Measurements from ENCODE around the gene RPN2. TPM values are rescaled to one million over a fixed set of nuclear protein-coding genes. Genes with fewer than 3 reads are reported as not detected.
A peak's percentile ranks its signal among the peaks of the same experiment; 100 is the strongest.

The RPN2 gene
- total and polyA plus RNA-seq, 2 of the 13 experiments (the other 11 are each of a cell fraction or from before 2014, with no cell fraction given): 587 to 1,818 TPM

DNA sequence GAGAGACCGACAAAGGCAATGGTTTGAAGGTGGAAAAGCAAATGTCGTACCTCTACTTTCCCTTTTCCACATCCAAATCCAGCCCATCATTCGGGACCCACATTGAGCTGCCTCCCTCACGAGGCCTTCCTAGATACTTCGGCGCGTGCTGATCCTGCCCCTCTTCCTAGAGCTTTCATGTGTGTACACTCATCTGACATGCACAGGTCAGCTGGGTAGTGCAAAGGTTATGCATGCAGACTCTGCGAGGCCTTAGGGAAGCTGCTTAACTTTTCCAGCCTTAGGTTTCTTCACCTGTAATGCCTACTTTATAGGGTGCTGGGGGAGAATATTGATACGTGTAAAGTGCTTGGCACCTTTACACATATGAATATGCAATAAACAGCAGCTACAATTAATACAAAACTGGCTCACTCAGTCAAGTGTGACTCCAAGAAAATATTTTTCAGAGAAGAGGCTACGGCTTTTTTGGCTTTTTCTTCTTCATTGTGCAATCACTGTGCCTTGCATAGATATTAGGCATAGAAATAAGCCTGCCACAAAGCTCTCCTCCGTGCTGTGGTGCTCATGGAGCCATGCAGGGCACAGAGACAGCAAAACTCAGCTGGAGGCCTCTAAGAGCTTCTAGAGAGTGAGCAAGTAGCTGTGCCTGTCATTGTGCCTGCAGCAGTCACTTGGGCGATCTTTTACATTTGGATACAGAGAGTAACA, 106.7 kb downstream of the RPN2 start (continued):
- TF ChIP-seq, protein P1, sequence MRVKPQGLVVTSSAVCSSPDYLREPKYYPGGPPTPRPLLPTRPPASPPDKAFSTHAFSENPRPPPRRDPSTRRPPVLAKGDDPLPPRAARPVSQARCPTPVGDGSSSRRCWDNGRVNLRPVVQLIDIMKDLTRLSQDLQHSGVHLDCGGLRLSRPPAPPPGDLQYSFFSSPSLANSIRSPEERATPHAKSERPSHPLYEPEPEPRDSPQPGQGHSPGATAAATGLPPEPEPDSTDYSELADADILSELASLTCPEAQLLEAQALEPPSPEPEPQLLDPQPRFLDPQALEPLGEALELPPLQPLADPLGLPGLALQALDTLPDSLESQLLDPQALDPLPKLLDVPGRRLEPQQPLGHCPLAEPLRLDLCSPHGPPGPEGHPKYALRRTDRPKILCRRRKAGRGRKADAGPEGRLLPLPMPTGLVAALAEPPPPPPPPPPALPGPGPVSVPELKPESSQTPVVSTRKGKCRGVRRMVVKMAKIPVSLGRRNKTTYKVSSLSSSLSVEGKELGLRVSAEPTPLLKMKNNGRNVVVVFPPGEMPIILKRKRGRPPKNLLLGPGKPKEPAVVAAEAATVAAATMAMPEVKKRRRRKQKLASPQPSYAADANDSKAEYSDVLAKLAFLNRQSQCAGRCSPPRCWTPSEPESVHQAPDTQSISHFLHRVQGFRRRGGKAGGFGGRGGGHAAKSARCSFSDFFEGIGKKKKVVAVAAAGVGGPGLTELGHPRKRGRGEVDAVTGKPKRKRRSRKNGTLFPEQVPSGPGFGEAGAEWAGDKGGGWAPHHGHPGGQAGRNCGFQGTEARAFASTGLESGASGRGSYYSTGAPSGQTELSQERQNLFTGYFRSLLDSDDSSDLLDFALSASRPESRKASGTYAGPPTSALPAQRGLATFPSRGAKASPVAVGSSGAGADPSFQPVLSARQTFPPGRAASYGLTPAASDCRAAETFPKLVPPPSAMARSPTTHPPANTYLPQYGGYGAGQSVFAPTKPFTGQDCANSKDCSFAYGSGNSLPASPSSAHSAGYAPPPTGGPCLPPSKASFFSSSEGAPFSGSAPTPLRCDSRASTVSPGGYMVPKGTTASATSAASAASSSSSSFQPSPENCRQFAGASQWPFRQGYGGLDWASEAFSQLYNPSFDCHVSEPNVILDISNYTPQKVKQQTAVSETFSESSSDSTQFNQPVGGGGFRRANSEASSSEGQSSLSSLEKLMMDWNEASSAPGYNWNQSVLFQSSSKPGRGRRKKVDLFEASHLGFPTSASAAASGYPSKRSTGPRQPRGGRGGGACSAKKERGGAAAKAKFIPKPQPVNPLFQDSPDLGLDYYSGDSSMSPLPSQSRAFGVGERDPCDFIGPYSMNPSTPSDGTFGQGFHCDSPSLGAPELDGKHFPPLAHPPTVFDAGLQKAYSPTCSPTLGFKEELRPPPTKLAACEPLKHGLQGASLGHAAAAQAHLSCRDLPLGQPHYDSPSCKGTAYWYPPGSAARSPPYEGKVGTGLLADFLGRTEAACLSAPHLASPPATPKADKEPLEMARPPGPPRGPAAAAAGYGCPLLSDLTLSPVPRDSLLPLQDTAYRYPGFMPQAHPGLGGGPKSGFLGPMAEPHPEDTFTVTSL (CRISPR knock-in tag; IDR thresholded peaks at IDR 0.05; ENCODE audit: borderline replicate concordance): peak; percentile 58
- TF ChIP-seq ZNF589 (CRISPR knock-in tag; conservative IDR thresholded peaks at IDR 0.05): peak; percentile 58; the same call in 1 of the 2 replicates
- peak; percentile 77 for TF ChIP-seq TCF7 (IDR thresholded peaks at IDR 0.05; ENCODE audit: low read depth)
- TF ChIP-seq ZNF34 (CRISPR knock-in tag; IDR thresholded peaks at IDR 0.05; ENCODE audit: borderline replicate concordance): no peak
- TF ChIP-seq SP1 (IDR thresholded peaks at IDR 0.05): no peak
- TF ChIP-seq SP1 (CRISPR knock-in tag; IDR thresholded peaks at IDR 0.05): no peak
- peak; percentile 83 for TF ChIP-seq ZNF335 (CRISPR knock-in tag; IDR thresholded peaks at IDR 0.05)
- TF ChIP-seq, protein P2, sequence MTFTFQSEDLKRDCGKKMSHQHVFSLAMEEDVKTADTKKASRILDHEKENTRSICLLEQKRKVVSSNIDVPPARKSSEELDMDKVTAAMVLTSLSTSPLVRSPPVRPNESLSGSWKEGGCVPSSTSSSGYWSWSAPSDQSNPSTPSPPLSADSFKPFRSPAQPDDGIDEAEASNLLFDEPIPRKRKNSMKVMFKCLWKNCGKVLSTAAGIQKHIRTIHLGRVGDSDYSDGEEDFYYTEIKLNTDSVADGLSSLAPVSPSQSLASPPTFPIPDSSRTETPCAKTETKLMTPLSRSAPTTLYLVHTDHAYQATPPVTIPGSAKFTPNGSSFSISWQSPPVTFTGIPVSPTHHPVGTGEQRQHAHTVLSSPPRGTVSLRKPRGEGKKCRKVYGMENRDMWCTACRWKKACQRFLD (CRISPR knock-in tag; IDR thresholded peaks at IDR 0.05; ENCODE audit: borderline replicate concordance): no peak
- TF ChIP-seq, protein P3, sequence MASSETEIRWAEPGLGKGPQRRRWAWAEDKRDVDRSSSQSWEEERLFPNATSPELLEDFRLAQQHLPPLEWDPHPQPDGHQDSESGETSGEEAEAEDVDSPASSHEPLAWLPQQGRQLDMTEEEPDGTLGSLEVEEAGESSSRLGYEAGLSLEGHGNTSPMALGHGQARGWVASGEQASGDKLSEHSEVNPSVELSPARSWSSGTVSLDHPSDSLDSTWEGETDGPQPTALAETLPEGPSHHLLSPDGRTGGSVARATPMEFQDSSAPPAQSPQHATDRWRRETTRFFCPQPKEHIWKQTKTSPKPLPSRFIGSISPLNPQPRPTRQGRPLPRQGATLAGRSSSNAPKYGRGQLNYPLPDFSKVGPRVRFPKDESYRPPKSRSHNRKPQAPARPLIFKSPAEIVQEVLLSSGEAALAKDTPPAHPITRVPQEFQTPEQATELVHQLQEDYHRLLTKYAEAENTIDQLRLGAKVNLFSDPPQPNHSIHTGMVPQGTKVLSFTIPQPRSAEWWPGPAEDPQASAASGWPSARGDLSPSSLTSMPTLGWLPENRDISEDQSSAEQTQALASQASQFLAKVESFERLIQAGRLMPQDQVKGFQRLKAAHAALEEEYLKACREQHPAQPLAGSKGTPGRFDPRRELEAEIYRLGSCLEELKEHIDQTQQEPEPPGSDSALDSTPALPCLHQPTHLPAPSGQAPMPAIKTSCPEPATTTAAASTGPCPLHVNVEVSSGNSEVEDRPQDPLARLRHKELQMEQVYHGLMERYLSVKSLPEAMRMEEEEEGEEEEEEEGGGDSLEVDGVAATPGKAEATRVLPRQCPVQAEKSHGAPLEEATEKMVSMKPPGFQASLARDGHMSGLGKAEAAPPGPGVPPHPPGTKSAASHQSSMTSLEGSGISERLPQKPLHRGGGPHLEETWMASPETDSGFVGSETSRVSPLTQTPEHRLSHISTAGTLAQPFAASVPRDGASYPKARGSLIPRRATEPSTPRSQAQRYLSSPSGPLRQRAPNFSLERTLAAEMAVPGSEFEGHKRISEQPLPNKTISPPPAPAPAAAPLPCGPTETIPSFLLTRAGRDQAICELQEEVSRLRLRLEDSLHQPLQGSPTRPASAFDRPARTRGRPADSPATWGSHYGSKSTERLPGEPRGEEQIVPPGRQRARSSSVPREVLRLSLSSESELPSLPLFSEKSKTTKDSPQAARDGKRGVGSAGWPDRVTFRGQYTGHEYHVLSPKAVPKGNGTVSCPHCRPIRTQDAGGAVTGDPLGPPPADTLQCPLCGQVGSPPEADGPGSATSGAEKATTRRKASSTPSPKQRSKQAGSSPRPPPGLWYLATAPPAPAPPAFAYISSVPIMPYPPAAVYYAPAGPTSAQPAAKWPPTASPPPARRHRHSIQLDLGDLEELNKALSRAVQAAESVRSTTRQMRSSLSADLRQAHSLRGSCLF (CRISPR knock-in tag; IDR thresholded peaks at IDR 0.05; ENCODE audit: borderline replicate concordance): no peak
- peak; percentile 87 for TF ChIP-seq MEF2D (CRISPR knock-in tag; IDR thresholded peaks at IDR 0.05)
- TF ChIP-seq TBP (CRISPR knock-in tag; IDR thresholded peaks at IDR 0.05): no peak
- no peak for TF ChIP-seq GTF2F1 (IDR thresholded peaks at IDR 0.05; ENCODE audit: low read length)
- TF ChIP-seq ZSCAN29 (CRISPR knock-in tag; conservative IDR thresholded peaks at IDR 0.05): no peak
- TF ChIP-seq ZSCAN25 (CRISPR knock-in tag; IDR thresholded peaks at IDR 0.05): peak; percentile 15; the same call in 1 of the 2 replicates
- no peak; the same call in 1 of the 2 replicates for TF ChIP-seq ZNF124 (CRISPR knock-in tag; IDR thresholded peaks at IDR 0.05)
- no peak for TF ChIP-seq ZNF235 (CRISPR knock-in tag; IDR thresholded peaks at IDR 0.05; ENCODE audit: borderline replicate concordance)

Measured in HepG2 (cell line).